Natural killer cell (primary cell): Measurements from ENCODE around the gene KRT71. TPM values are rescaled to one million over a fixed set of nuclear protein-coding genes. Genes with fewer than 3 reads are reported as not detected.

Experiments used
- ATAC-seq, 3 donors: fragments of 150-1000 bp in 2 of 3; fragments of 200-7000 bp in 1 of 3; cut with Tn5 transposase; 1 replicate in 1 of 3; 2 replicates in 2 of 3; pipeline ENCODE4 v1.10.0; 2021; ENCODE audit warnings: mild to moderate bottlenecking in 2 of 3, moderate library complexity in 2 of 3
- DNase-seq, 2 donors: peaks; one replicate each; pipeline versions ENCODE4 v3.0.0 to v3.0.0-alpha.2; 2013 to 2021; ENCODE audit warnings: mixed read lengths in 1 of 2
- H3K27ac ChIP-seq: one replicate; pipeline ENCODE4 v1.5.1; 2013; ENCODE audit warnings: mild to moderate bottlenecking, low read length
- H3K27me3 ChIP-seq: one replicate; pipeline ENCODE4 v1.6.1; 2013; ENCODE audit warnings: low read length; ENCODE audit not compliant: control insufficient read depth, insufficient read depth
- H3K36me3 ChIP-seq: one replicate; pipeline ENCODE4 v1.6.1; 2013; ENCODE audit warnings: low read length; ENCODE audit not compliant: control insufficient read depth, insufficient read depth
- H3K4me1 ChIP-seq: one replicate; pipeline ENCODE4 v1.6.1; 2013; ENCODE audit warnings: low read length; ENCODE audit not compliant: control insufficient read depth, insufficient read depth
- H3K4me3 ChIP-seq: one replicate; pipeline ENCODE4 v1.5.1; 2013; ENCODE audit warnings: low read length
- H3K9me3 ChIP-seq: one replicate; pipeline ENCODE4 v1.6.1; 2013; ENCODE audit warnings: low read length; ENCODE audit not compliant: control insufficient read depth, insufficient read depth
- H3K27ac Mint-ChIP-seq, 2 donors: one replicate each; pipeline ENCODE4 v1.8.0; 2022; ENCODE audit warnings: mild to moderate bottlenecking in 2 of 2, mixed read lengths in 2 of 2, moderate library complexity in 1 of 2
- H3K27me3 Mint-ChIP-seq, 2 donors: one replicate each; pipeline ENCODE4 v1.8.0; 2022; ENCODE audit warnings: low read depth in 2 of 2, mixed read lengths in 2 of 2
- H3K36me3 Mint-ChIP-seq: one replicate; pipeline ENCODE4 v1.8.0; 2022; ENCODE audit warnings: mixed read lengths
- H3K4me1 Mint-ChIP-seq, 2 donors: one replicate each; pipeline ENCODE4 v1.8.0; 2022; ENCODE audit warnings: mixed read lengths in 2 of 2
- H3K4me3 Mint-ChIP-seq: one replicate; pipeline ENCODE4 v1.8.0; 2022; ENCODE audit warnings: mild to moderate bottlenecking, moderate library complexity, mixed read lengths
- H3K9me3 Mint-ChIP-seq, 2 donors: one replicate each; pipeline ENCODE4 v1.8.0; 2022; ENCODE audit warnings: mixed read lengths in 2 of 2
- CTCF ChIP-seq: fragments of 200-600 bp; IDR thresholded peaks from one replicate; pipeline ENCODE4 v1.8.0; 2022; ENCODE audit warnings: antibody characterized with exemption
- WGBS: methylation state at CpG from one replicate; pipeline ENCODE4 v1.1.7; 2013; ENCODE audit warnings: missing lambda C conversion rate; ENCODE audit not compliant: insufficient coverage; 5-methylcytosine and 5-hydroxymethylcytosine counted together
- intact Hi-C: fragments of 100-400 bp; cut with micrococcal nuclease; formaldehyde crosslinking; loops from one replicate; pipeline ENCODE4 v1.14.2; 2022
- total RNA-seq, 4 donors: library from RNA; stranded (reverse); fragments of 120-200 nt in 1 of 4; gene quantifications; one replicate each; pipeline versions ENCODE4 v1.2.3 to v1.2.4, GENCODE V29; 2013 to 2022

Gene KRT71
- total RNA-seq, 3 donors from 2014 or later (not counting 1 experiment from before 2014, with no cell fraction given), result not detected

- TF ChIP-seq CTCF, result no peak
- no peak for DNase-seq
- ATAC-seq, result no peak
- Mint-ChIP-seq H3K4me1 (peaks cover 38 to 40% of the 10 kb centered on the region in 2 donors), H3K9me3 (no peaks in the 10 kb centered on the region), H3K36me3 (peaks cover under 1% of the 10 kb centered on the region), H3K27ac (peak overlapping the region; percentile 1 to 83), H3K4me3 (no peak overlapping the region), H3K27me3 (peaks cover 11 to 15% of the 10 kb centered on the region in 2 donors)
- peaks cover 31% of the 10 kb centered on the region for H3K4me1 ChIP-seq
- no peak overlapping the region for H3K27ac ChIP-seq
- intact Hi-C loops, result loop anchor here (5.0 kb wide), 1 partner anchor 47 kb away; no protein-coding TSS in a partner anchor
- H3K27me3 ChIP-seq, result no peaks in the 10 kb centered on the region
- no peak overlapping the region for H3K4me3 ChIP-seq
- 94% methylated on average over 3 of the region's 3 CpGs for WGBS
- H3K9me3 ChIP-seq, result no peaks in the 10 kb centered on the region
- no peaks in the 10 kb centered on the region for H3K36me3 ChIP-seq
Observed at GRCh38 chr12:52585066-52585465, 32.1 kb upstream of the KRT71 start.

GRCh38 chr12:52584156-52584682, 31.3 kb upstream of the KRT71 start:
- Histone ChIP-seq H3K4me1 (peaks cover 31% of the 10 kb centered on the region), H3K9me3 (no peaks in the 10 kb centered on the region), H3K36me3 (no peaks in the 10 kb centered on the region), H3K27ac (no peak overlapping the region), H3K4me3 (no peak overlapping the region), H3K27me3 (no peaks in the 10 kb centered on the region)
- peak overlapping the region in 1 of 2 donors; percentile 1 for H3K27ac Mint-ChIP-seq
- 91% methylated on average over 9 of the region's 9 CpGs for WGBS
- ATAC-seq (no peak), DNase-seq (no peak)
- no peak overlapping the region for H3K4me3 Mint-ChIP-seq
- intact Hi-C loops, result loop anchor here (5.0 kb wide), 1 partner anchor 212 kb away; no protein-coding TSS in a partner anchor
- H3K9me3 Mint-ChIP-seq, result no peaks in the 10 kb centered on the region
- H3K4me1 Mint-ChIP-seq, result peaks cover 38 to 40% of the 10 kb centered on the region in 2 donors
- TF ChIP-seq CTCF, result no peak
- no peaks in the 10 kb centered on the region for H3K36me3 Mint-ChIP-seq
- peaks cover 15 to 18% of the 10 kb centered on the region in 2 donors for H3K27me3 Mint-ChIP-seq

GRCh38 chr12:52582971-52583456, 30.1 kb upstream of the KRT71 start:
- Mint-ChIP-seq H3K4me1 (peaks cover 38 to 40% of the 10 kb centered on the region in 2 donors), H3K9me3 (no peaks in the 10 kb centered on the region), H3K36me3 (no peaks in the 10 kb centered on the region), H3K4me3 (no peak overlapping the region), H3K27ac (peak overlapping the region; percentile 5 to 63), H3K27me3 (peaks cover 17 to 18% of the 10 kb centered on the region in 2 donors)
- DNase-seq (peak; percentile 64 to 84), ATAC-seq (peak; percentile 60 to 67 (median 66))
- no peak overlapping the region for H3K4me3 ChIP-seq
- H3K4me1 ChIP-seq, result peaks cover 31% of the 10 kb centered on the region
- no peak overlapping the region for H3K27ac ChIP-seq
- intact Hi-C loops, result loop anchor here (1.0 to 5.0 kb wide), 4 partner anchors 211 to 398 kb away; no protein-coding TSS in a partner anchor
- TF ChIP-seq CTCF, result peak; percentile 79
- no peaks in the 10 kb centered on the region for H3K36me3 ChIP-seq
- H3K27me3 ChIP-seq, result no peaks in the 10 kb centered on the region
- WGBS, result 31% methylated on average over 7 of the region's 7 CpGs
- no peaks in the 10 kb centered on the region for H3K9me3 ChIP-seq
